Uterus (tissue), 4 donors: ENCODE measurements around the gene C1QB. TPM values are rescaled to one million over a fixed set of nuclear protein-coding genes. Genes with fewer than 3 reads are reported as not detected.

ENCODE experiments used
- DNase-seq, 2 donors: peaks; one replicate each; pipeline ENCODE4 v3.0.0-alpha.2; 2019 to 2020
- H3K27ac ChIP-seq, 2 donors: fragments of 200-600 bp; sonication (generic); 1 replicate in 1 of 2; 2 replicates in 1 of 2; pipeline ENCODE4 v1.5.1; 2016 to 2018
- H3K27me3 ChIP-seq, 2 donors: fragments of 200-600 bp; sonication (generic); one replicate each; pipeline ENCODE4 v1.5.1; 2018 to 2019; ENCODE audit warnings: control low read depth in 1 of 2
- H3K36me3 ChIP-seq, 2 donors: fragments of 200-600 bp; sonication (generic); one replicate each; pipeline ENCODE4 v1.5.1; 2019; ENCODE audit warnings: control low read depth in 1 of 2
- H3K4me1 ChIP-seq, 2 donors: fragments of 200-600 bp; sonication (generic); one replicate each; pipeline ENCODE4 v1.5.1; 2018 to 2019; ENCODE audit warnings: control low read depth in 1 of 2
- H3K4me3 ChIP-seq, 2 donors: fragments of 200-600 bp; sonication (generic); 1 replicate in 1 of 2; 2 replicates in 1 of 2; pipeline ENCODE4 v1.5.1; 2018 to 2019; ENCODE audit warnings: mild to moderate bottlenecking in 1 of 2
- H3K9me3 ChIP-seq, 2 donors: fragments of 200-600 bp; sonication (generic); one replicate each; pipeline ENCODE4 v1.5.1; 2019; ENCODE audit warnings: control low read depth in 1 of 2
- POLR2A ChIP-seq, 2 donors: fragments of 450-650 bp; IDR thresholded peaks; one replicate each; pipeline ENCODE4 v1.6.1; 2016; ENCODE audit warnings: antibody characterized with exemption in 2 of 2, mild to moderate bottlenecking in 1 of 2, moderate library complexity in 1 of 2
- intact Hi-C: fragments of 100-400 bp; cut with DNase I; formaldehyde crosslinking; loops from one replicate; pipeline ENCODE4 v1.15.1; 2023; ENCODE audit warnings: low total_unique reads
- total RNA-seq, 4 donors: library from RNA; depleted of rRNA in 3 of 4; stranded (reverse); fragments of >200 nt in 3 of 4; gene quantifications; one replicate each; pipeline versions ENCODE4 v1.1.0 to v1.2.4, GENCODE V29; 2014 to 2023
- TF ChIP-seq, protein P1 (sequence below), 4 experiments: fragments of 200-600 bp in 2 of 4; fragments of 450-650 bp in 2 of 4; sonication (generic) in 2 of 4; IDR thresholded peaks; one replicate each; pipeline ENCODE4 v1.5.1; 2016 to 2019; ENCODE audit warnings: antibody characterized with exemption in 4 of 4, mild to moderate bottlenecking in 2 of 4, moderate library complexity in 1 of 4
- donor health status: DM: yes; HTN: yes; CAD: no.

C1QB gene
- total RNA-seq, 4 donors from 2014 or later = 22.3 to 183 (median 32.0) TPM

DNA sequence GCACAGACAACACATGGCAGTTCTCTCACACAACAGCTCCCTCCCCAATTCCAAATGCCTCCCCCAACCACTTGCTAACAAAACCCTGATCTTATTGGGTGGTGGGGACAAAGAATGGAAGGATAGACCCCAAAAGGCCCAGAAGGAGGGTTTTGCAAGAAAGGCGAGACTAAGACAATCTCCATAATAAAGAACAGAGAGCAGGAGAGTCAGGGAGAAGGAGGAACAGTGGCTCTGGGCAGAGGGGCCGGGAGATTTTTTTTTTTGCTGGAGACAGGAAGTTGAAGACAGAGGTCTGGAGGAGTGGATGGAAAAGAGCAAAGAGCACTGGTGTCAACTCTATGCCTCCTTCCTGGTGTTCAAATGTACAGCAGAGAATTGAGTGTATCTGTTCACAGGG, 23.1 kb upstream of the C1QB start:
- H3K9me3 ChIP-seq = no peaks in the 10 kb centered on the region
- DNase-seq = no peak
- no peak overlapping the region for H3K4me3 ChIP-seq
- H3K36me3 ChIP-seq = no peaks in the 10 kb centered on the region
- H3K27me3 ChIP-seq = no peaks in the 10 kb centered on the region
- TF ChIP-seq, protein P1, sequence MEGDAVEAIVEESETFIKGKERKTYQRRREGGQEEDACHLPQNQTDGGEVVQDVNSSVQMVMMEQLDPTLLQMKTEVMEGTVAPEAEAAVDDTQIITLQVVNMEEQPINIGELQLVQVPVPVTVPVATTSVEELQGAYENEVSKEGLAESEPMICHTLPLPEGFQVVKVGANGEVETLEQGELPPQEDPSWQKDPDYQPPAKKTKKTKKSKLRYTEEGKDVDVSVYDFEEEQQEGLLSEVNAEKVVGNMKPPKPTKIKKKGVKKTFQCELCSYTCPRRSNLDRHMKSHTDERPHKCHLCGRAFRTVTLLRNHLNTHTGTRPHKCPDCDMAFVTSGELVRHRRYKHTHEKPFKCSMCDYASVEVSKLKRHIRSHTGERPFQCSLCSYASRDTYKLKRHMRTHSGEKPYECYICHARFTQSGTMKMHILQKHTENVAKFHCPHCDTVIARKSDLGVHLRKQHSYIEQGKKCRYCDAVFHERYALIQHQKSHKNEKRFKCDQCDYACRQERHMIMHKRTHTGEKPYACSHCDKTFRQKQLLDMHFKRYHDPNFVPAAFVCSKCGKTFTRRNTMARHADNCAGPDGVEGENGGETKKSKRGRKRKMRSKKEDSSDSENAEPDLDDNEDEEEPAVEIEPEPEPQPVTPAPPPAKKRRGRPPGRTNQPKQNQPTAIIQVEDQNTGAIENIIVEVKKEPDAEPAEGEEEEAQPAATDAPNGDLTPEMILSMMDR (IDR thresholded peaks at IDR 0.05) = no peak
- TF ChIP-seq POLR2A (IDR thresholded peaks at IDR 0.05) = no peak
- intact Hi-C loops = no loop called here
- no peak overlapping the region for H3K27ac ChIP-seq
- H3K4me1 ChIP-seq = no peaks in the 10 kb centered on the region

DNA sequence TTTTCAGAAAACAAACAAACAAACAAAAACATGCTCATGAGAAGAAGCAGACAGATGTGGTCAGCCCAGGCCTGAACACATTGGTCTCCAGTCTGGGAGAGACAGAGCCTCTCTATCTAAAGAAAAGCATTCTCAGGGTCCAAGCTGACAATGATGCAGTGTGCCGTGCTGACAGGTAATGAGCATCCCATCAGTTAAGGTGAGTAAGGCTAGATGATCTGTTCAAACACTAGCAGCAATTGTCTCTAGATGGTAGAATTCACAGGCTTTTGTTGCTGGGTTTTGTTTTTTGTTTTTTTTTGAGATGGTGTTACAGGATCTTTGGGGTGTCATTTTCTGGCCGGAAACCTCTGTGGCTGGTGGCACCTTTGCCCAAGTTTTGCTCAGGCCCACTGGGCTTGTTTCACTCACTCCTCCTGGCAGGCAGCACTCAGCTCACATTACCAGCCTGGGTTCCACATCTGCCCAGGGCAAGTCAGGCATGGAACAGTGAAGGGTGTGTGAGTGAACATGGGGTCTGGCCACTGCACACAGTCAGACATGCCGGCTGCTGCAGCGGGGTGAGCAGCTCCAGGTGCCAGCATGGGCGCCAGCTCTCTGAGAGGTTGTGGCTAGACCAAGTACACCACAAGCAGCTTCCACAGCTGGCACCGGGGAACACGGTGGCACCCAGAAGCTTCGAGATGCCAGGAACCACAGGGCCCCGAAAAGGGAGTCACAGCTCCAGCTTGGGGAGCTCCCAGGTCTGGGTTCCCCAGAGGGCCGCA, 19.2 kb upstream of the C1QB start:
- Histone ChIP-seq H3K27ac (no peak overlapping the region), H3K9me3 (no peaks in the 10 kb centered on the region), H3K27me3 (no peaks in the 10 kb centered on the region), H3K4me1 (no peaks in the 10 kb centered on the region), H3K36me3 (no peaks in the 10 kb centered on the region), H3K4me3 (no peak overlapping the region)
- DNase-seq = no peak
- no peak for TF ChIP-seq POLR2A (IDR thresholded peaks at IDR 0.05)
- TF ChIP-seq, protein P1 (IDR thresholded peaks at IDR 0.05) = no peak
- intact Hi-C loops = no loop called here

DNA sequence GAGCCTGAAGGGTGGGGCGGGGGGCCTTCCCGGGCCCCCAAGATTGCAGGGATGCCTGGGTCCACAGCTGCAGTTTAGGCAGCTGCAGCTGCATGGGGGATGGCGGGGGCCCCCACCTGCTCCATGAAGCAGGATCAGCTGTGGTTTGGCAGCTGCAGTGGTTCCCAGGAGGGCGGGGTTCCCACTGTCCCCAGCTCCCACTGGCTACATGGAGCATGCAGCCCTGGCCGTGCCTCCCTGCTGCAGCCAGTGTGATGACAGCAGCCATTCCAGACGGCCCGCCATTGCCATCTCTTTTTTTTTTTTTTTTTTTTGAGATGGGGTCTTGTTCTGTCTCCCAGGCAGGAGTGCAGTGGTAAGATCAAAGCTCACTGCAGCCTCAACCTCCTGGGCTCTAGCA, 17.6 kb upstream of the C1QB start:
- H3K4me3 ChIP-seq = no peak overlapping the region
- no peaks in the 10 kb centered on the region for H3K4me1 ChIP-seq
- no peaks in the 10 kb centered on the region for H3K9me3 ChIP-seq
- intact Hi-C loops = no loop called here
- no peak for DNase-seq
- no peaks in the 10 kb centered on the region for H3K36me3 ChIP-seq
- H3K27me3 ChIP-seq = no peaks in the 10 kb centered on the region
- no peak overlapping the region for H3K27ac ChIP-seq
- no peak for TF ChIP-seq POLR2A (IDR thresholded peaks at IDR 0.05)
- TF ChIP-seq, protein P1 (IDR thresholded peaks at IDR 0.05) = no peak

DNA sequence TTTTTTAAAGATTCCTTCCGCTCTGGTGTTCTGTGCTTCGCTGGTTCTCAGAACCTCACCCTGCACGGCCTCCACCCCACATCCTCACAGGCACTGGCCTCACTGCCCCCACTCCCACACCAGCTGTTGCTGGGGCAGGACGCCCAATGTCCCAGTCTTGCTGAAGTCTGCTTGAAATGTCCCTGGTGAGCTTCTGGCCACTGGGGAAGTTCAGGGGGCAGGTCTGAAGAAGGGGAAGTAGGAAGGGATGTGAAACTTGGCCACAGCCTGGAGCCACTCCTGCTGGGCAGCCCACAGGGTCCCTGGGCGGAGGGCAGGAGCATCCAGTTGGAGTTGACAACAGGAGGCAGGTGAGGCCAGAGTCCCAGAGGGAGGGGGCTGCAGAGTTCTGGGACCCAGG, 16.7 kb upstream of the C1QB start, which contains the start of gene C1QA:
Gene C1QA (plus strand): TSS at position 276 of the 400 bp plus-strand sequence. CDS start 989 bp downstream, outside the sequence.
- TF ChIP-seq, protein P1 (IDR thresholded peaks at IDR 0.05) = no peak
- TF ChIP-seq POLR2A (IDR thresholded peaks at IDR 0.05) = no peak
- intact Hi-C loops = no loop called here
- DNase-seq = no peak
- H3K4me3 ChIP-seq = no peak within 1 kb of the TSS
- H3K36me3 ChIP-seq = no peaks in the 10 kb centered on the region
- H3K27me3 ChIP-seq = no peaks in the 10 kb centered on the region
- no peaks in the 10 kb centered on the region for H3K4me1 ChIP-seq
- H3K9me3 ChIP-seq = no peaks in the 10 kb centered on the region
- H3K27ac ChIP-seq = no peak within 1 kb of the TSS

DNA sequence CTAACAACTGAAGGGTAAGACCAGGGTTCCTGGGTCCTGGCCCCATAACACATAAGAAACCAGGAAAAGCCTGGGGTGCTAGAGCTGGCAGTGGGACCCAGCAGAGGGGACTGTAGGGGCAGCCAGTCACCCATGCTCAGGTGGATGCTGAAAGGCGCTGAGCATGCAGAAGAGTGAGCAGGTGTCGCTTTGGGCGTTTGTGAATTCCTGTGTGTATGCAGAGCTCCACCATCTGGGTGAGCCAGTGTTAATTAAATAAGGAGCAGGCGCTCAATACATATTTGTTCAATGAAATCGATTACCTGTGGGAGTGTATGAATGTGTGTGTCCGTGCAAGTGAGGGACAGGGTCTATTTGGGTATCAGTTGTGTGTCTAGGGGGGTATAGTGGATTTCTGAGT, 16.1 kb upstream of the C1QB start:
- intact Hi-C loops = no loop called here
- no peaks in the 10 kb centered on the region for H3K36me3 ChIP-seq
- DNase-seq = no peak
- H3K9me3 ChIP-seq = no peaks in the 10 kb centered on the region
- no peak overlapping the region for H3K4me3 ChIP-seq
- no peaks in the 10 kb centered on the region for H3K27me3 ChIP-seq
- H3K4me1 ChIP-seq = no peaks in the 10 kb centered on the region
- no peak overlapping the region for H3K27ac ChIP-seq
- TF ChIP-seq, protein P1 (IDR thresholded peaks at IDR 0.05) = no peak
- TF ChIP-seq POLR2A (IDR thresholded peaks at IDR 0.05) = no peak
